WTC11 (cell line): ENCODE results near the gene ST6GALNAC3.

Experiments used
- CTCF ChIP-seq: fragments of 200-600 bp; IDR thresholded peaks from 2 replicates; pipeline ENCODE4 v1.8.0; 2022; ENCODE audit warnings: antibody characterized with exemption
- E2F4 ChIP-seq: sonication (generic); formaldehyde crosslinking; IDR thresholded peaks from 2 replicates; pipeline ENCODE4 v1.8.1; 2022; ENCODE audit warnings: low read depth, mild to moderate bottlenecking, moderate library complexity, missing genetic modification reagents, borderline replicate concordance
- E2F5 ChIP-seq: sonication (generic); formaldehyde crosslinking; IDR thresholded peaks from 2 replicates; pipeline ENCODE4 v1.8.1; 2022; ENCODE audit warnings: mild to moderate bottlenecking, moderate library complexity, missing genetic modification reagents
- FOXK1 ChIP-seq: sonication (generic); formaldehyde crosslinking; IDR thresholded peaks from 2 replicates; pipeline ENCODE4 v1.8.0; 2022; ENCODE audit warnings: mild to moderate bottlenecking, moderate library complexity, missing genetic modification reagents
- NFE2L1 ChIP-seq: sonication (generic); formaldehyde crosslinking; IDR thresholded peaks from 2 replicates; pipeline ENCODE4 v1.8.1; 2023; ENCODE audit warnings: missing genetic modification reagents
- ZNF138 ChIP-seq: sonication (generic); formaldehyde crosslinking; conservative IDR thresholded peaks from 2 replicates; pipeline ENCODE4 v1.8.1; 2022; ENCODE audit warnings: mild to moderate bottlenecking, moderate library complexity, missing genetic modification reagents

GRCh38 chr1:76252431-76252830, 177.9 kb downstream of the ST6GALNAC3 start:
- no peak for TF ChIP-seq CTCF
- TF ChIP-seq NFE2L1 (CRISPR knock-in tag): no peak
- TF ChIP-seq E2F4: no peak
- no peak for TF ChIP-seq FOXK1
- TF ChIP-seq ZNF138 (CRISPR knock-in tag): no peak
- no peak for TF ChIP-seq E2F5 (CRISPR knock-in tag)
